ENCODE measurements around the gene HIPK2. TPM values are rescaled to one million over a fixed set of nuclear protein-coding genes. Genes with fewer than 3 reads are reported as not detected.

Gene HIPK2
- total RNA-seq, 2 donors from 2014 or later, result 28.7 to 35.4 TPM

Other genes starting within 250 kb of the HIPK2 start
- 1 to 10 TPM; 3.9 to 4.7 TPM for gene TBXAS1, start 51.3 kb upstream of the HIPK2 start, total RNA-seq